Nucleus accumbens (tissue), 56 donors: ENCODE measurements around the gene INVS.
"Not testable (repeated sequence)": the region's sequence is repeated elsewhere in the genome, so short reads cannot be mapped to it uniquely, and the experiment has no call there.

Experiments
- DNase-seq, 56 donors: peaks; one replicate each; lab custom pipeline; 2025; lab: John Stamatoyannopoulos, UW

INVS gene

GRCh38 chr9:100307080-100307479, 208.0 kb downstream of the INVS start:
- no peak for DNase-seq

DNA sequence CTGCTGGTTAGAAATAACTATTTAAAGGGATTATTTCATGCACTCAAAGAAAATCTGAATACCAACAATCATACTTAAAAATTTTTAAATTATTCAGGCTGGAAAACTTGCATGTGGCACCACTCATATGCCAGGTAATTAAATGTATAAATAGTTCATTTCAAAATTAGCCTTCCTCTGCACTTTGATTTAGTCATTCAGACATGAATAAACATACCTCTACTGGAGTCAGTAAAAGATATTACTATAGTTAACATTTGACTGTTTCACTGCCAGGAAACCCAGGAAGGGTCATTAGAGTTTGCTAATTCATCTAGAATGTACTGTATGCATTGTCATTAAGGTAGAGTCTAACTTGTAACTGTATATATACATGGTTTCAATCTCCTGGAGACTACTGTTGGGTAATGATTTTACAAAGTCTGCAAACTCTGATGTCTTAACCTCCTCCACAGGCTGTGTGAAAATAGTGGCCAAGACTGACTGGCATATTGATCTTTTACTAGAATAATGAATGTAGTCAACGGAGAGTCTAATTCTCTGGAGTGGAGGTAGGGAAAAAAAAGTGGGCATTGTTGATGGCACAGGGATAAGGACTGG, 210.0 kb downstream of the INVS start:
- DNase-seq: no peak

GRCh38 chr9:100309992-100310391, 210.9 kb downstream of the INVS start:
- DNase-seq: no peak

GRCh38 chr9:100315561-100315960, 216.5 kb downstream of the INVS start:
- no peak for DNase-seq

GRCh38 chr9:100317706-100318105, 218.7 kb downstream of the INVS start:
- no peak for DNase-seq

GRCh38 chr9:100322954-100323536, 224.0 kb downstream of the INVS start:
- peak in 10 of 56 donors; percentile 1 to 48 (median 4) for DNase-seq

- no peak for DNase-seq
These were observed 225.7 kb downstream of the INVS start for GRCh38 chr9:100324594-100325200.

DNA sequence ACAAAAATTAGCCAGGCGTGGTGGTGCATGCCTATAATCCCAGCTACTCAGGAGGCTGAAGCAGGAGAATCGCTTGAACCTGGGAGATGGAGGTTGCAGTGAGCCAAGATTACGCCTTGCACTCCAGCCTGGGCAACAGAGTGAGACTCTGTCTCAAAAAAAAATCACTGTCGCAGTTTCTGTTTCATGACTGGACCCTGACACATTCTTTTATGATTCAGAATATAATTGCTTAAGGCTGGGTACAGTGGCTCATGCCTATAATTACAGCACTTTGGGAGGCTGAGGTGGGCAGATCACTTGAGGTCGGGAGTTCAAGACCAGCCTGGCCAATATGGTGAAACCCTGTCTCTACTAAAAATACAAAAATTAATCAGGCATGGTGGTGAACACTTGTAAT, 239.7 kb downstream of the INVS start:
- DNase-seq: not testable (repeated sequence)

DNA sequence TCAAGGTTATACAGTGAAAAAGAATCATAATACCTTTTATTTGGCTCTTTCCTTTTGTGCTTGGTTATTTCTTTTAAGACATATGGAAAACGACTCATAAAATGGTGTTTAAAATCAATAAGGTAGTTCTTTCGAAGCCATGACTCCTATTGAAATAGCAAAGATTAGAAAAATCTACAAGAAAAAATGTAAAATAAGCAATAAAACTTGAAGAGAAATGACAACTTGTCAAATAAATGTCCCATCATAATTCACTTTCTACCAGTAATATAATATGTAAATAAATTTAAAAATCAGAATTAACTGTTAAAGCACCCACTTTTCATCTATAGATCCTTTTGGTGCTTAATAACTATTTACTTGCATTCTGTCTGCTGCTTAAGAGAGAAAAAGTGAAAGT, 241.2 kb downstream of the INVS start:
- no peak for DNase-seq

GRCh38 chr9:100341889-100342288, 242.8 kb downstream of the INVS start:
- DNase-seq: no peak

DNA sequence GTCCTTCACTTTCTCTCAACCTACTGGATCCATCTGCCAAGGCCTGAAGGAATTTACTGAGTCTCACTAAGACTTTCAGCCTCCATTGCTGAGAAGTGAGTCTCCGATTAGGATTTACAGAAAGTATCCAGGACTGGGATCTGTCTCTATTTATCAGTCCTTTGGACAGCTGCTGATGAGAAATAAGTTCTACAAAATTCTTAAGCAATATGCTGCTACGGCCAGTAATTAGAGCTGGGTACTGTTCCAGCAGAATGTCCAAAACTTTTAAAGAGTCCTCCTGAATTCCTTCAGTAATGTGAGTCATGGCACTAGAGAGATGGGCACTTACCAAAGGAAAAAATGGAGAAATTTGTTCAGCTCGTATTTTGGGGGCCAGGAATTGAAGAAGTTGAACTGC, 247.8 kb downstream of the INVS start:
- DNase-seq: no peak

DNA sequence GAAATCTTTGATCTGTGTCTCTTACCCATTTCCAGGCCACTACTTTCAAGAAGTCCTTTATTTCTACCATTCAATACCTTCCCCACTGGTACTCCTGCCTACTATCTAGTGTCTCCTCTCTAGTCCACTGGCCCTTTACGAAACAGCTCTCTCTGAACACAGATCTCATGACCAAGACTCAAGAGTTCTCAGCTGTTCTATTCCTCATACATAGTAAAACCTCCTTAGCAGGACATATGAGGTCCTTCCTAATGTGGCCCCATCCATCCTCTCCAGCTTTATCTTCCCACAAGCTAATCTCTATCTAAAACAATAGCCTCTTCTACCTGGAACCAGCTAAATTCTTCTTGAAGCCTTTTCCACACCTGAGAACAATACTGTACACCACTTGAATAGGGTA, 251.1 kb downstream of the INVS start:
- no peak for DNase-seq
